H1 (cell line): ENCODE results near the gene PPME1. TPM values are rescaled to one million over a fixed set of nuclear protein-coding genes. Genes with fewer than 3 reads are reported as not detected.

ENCODE experiments used
- CTCF ChIA-PET: fragments of 300-600 bp; sonication (Branson Sonifier 250); formaldehyde crosslinking; loops from one replicate; lab custom pipeline; 2021; ENCODE audit not compliant: partially characterized antibody; lab: Charles Lee
- POLR2A ChIA-PET: fragments of 300-600 bp; sonication (Branson Sonifier 250); formaldehyde crosslinking; loops from one replicate; lab custom pipeline; 2021; ENCODE audit warnings: inconsistent platforms; ENCODE audit not compliant: partially characterized antibody; lab: Charles Lee
- DNase-seq, 2 experiments: peaks; one replicate each; pipeline versions ENCODE4 v3.0.0 to v3.0.0-alpha.2; 2010 to 2022; ENCODE audit warnings: low spot score in 2 of 2, low read depth in 1 of 2, mixed read lengths in 1 of 2
- FAIRE-seq: peaks from 2 replicates; lab custom pipeline; 2011; peaks lifted over from hg19 to GRCh38; lab: Jason Lieb, UNC
- H2AFZ ChIP-seq: 2 replicates; pipeline ENCODE4 v1.8.1; 2012; ENCODE audit warnings: low read length, inconsistent platforms
- H2AK5ac ChIP-seq: 2 replicates; pipeline ENCODE4 v1.6.1; 2013; ENCODE audit warnings: low read depth, low read length
- H2BK120ac ChIP-seq: replicated peaks from 2 replicates; pipeline ENCODE3; 2013; ENCODE audit warnings: low read depth, low read length, inconsistent platforms
- H2BK12ac ChIP-seq: 2 replicates; pipeline ENCODE4 v1.6.1; 2013; ENCODE audit warnings: low read depth, low read length
- H2BK15ac ChIP-seq: 2 replicates; pipeline ENCODE4 v1.6.1; 2013; ENCODE audit warnings: low read length
- H2BK20ac ChIP-seq: 2 replicates; pipeline ENCODE4 v1.6.1; 2013; ENCODE audit warnings: low read length
- H2BK5ac ChIP-seq: 2 replicates; pipeline ENCODE4 v1.6.1; 2013; ENCODE audit warnings: low read depth, low read length
- H3K14ac ChIP-seq: 2 replicates; pipeline ENCODE4 v1.6.1; 2013; ENCODE audit warnings: inconsistent platforms; ENCODE audit not compliant: insufficient read length
- H3K18ac ChIP-seq: 2 replicates; pipeline ENCODE4 v1.6.1; 2013; ENCODE audit warnings: low read length; ENCODE audit errors: extremely low read depth
- H3K23ac ChIP-seq: 2 replicates; pipeline ENCODE4 v1.6.1; 2013; ENCODE audit warnings: inconsistent platforms; ENCODE audit not compliant: insufficient read length
- H3K23me2 ChIP-seq: 2 replicates; pipeline ENCODE4 v1.6.1; 2013; ENCODE audit warnings: low read depth, low read length
- H3K27ac ChIP-seq: 2 replicates; pipeline ENCODE4 v1.6.1; 2011; ENCODE audit warnings: low read depth, low read length, inconsistent platforms
- H3K27me3 ChIP-seq, 4 experiments: replicated peaks in 1 of 4; 1 replicate in 1 of 4; 2 replicates in 3 of 4; pipeline versions ENCODE4 v1.6.1 to v1.8.1; 2011 to 2013; ENCODE audit warnings: low read length in 3 of 4, mild to moderate bottlenecking in 3 of 4, inconsistent platforms in 2 of 4, mixed read lengths in 2 of 4, moderate library complexity in 1 of 4; ENCODE audit not compliant: control insufficient read depth in 3 of 4, insufficient read depth in 3 of 4; ENCODE audit errors: extremely low read depth in 1 of 4
- H3K36me3 ChIP-seq, 4 experiments: 2 replicates each; pipeline versions ENCODE4 v1.6.1 to v1.8.1; 2011 to 2013; ENCODE audit warnings: mild to moderate bottlenecking in 4 of 4, low read length in 3 of 4, moderate library complexity in 2 of 4, control low read depth in 1 of 4, inconsistent platforms in 1 of 4; ENCODE audit not compliant: insufficient read depth in 4 of 4, control insufficient read depth in 2 of 4
- H3K4ac ChIP-seq: replicated peaks from 2 replicates; pipeline ENCODE3; 2013; ENCODE audit warnings: low read length, low read depth, mixed read lengths, inconsistent platforms; ENCODE audit not compliant: insufficient read length
- H3K4me1 ChIP-seq, 4 experiments: replicated peaks in 1 of 4; 1 replicate in 1 of 4; 2 replicates in 3 of 4; pipeline versions ENCODE4 v1.6.1 to v1.8.1; 2011 to 2013; ENCODE audit warnings: low read length in 3 of 4, inconsistent platforms in 2 of 4, mixed read lengths in 1 of 4; ENCODE audit not compliant: insufficient read depth in 4 of 4, control insufficient read depth in 3 of 4
- H3K4me2 ChIP-seq, 2 experiments: 2 replicates each; pipeline versions ENCODE4 v1.6.1 to v1.8.1; 2011 to 2013; ENCODE audit warnings: low read depth in 2 of 2, low read length in 2 of 2, control low read depth in 1 of 2, inconsistent platforms in 1 of 2, mild to moderate bottlenecking in 1 of 2; ENCODE audit not compliant: insufficient read depth in 1 of 2
- H3K4me3 ChIP-seq, 4 experiments: fragments of 200-600, 300-600 bp in 1 of 4; sonication (generic), shearing (Covaris generic), sonication (Bioruptor Twin) in 1 of 4; 2 replicates each; pipeline versions ENCODE4 v1.5.1 to v1.8.1; 2011 to 2016; ENCODE audit warnings: low read length in 4 of 4, low read depth in 3 of 4, control low read depth in 2 of 4, inconsistent platforms in 2 of 4, mild to moderate bottlenecking in 2 of 4, mixed read lengths in 1 of 4, moderate library complexity in 1 of 4; ENCODE audit not compliant: insufficient read depth in 2 of 4; ENCODE audit errors: extremely low read depth in 1 of 4
- H3K56ac ChIP-seq: replicated peaks from 2 replicates; pipeline ENCODE3; 2013; ENCODE audit warnings: low read depth, mild to moderate bottlenecking, mixed read lengths, low read length, inconsistent platforms; ENCODE audit not compliant: insufficient read length
- H3K79me1 ChIP-seq: 2 replicates; pipeline ENCODE4 v1.6.1; 2013; ENCODE audit warnings: low read depth, low read length, control low read depth
- H3K79me2 ChIP-seq, 2 experiments: 2 replicates each; pipeline versions ENCODE4 v1.6.1 to v1.8.1; 2012 to 2013; ENCODE audit warnings: low read length in 2 of 2, mild to moderate bottlenecking in 2 of 2, inconsistent platforms in 1 of 2; ENCODE audit not compliant: insufficient read depth in 2 of 2, control insufficient read depth in 1 of 2
- H3K9ac ChIP-seq, 4 experiments: replicated peaks in 1 of 4; 1 replicate in 1 of 4; 2 replicates in 3 of 4; pipeline versions ENCODE4 v1.6.1 to v1.8.1; 2011 to 2013; ENCODE audit warnings: low read depth in 3 of 4, low read length in 3 of 4, control low read depth in 2 of 4, mild to moderate bottlenecking in 2 of 4, moderate library complexity in 2 of 4, inconsistent platforms in 1 of 4; ENCODE audit errors: extremely low read depth in 1 of 4
- H3K9me3 ChIP-seq, 2 experiments: 2 replicates each; pipeline versions ENCODE4 v1.6.1 to v1.8.1; 2012 to 2013; ENCODE audit warnings: mild to moderate bottlenecking in 2 of 2, moderate library complexity in 2 of 2, control low read depth in 1 of 2, inconsistent platforms in 1 of 2, low read depth in 1 of 2, low read length in 1 of 2, mixed read lengths in 1 of 2; ENCODE audit not compliant: insufficient read depth in 2 of 2
- H4K20me1 ChIP-seq, 2 experiments: replicated peaks in 1 of 2; 2 replicates each; pipeline versions ENCODE3 to v1.8.1; 2011 to 2013; ENCODE audit warnings: inconsistent platforms in 2 of 2, low read length in 2 of 2, mild to moderate bottlenecking in 1 of 2; ENCODE audit not compliant: insufficient read depth in 2 of 2, control insufficient read depth in 1 of 2
- H4K5ac ChIP-seq: 2 replicates; pipeline ENCODE4 v1.6.1; 2013; ENCODE audit warnings: low read length, low read depth, mixed read lengths, inconsistent platforms; ENCODE audit not compliant: insufficient read length
- H4K8ac ChIP-seq: 2 replicates; pipeline ENCODE4 v1.8.0; 2013; ENCODE audit warnings: mild to moderate bottlenecking, moderate library complexity, low read length, inconsistent platforms; ENCODE audit not compliant: insufficient read depth; ENCODE audit errors: extremely low read depth
- H4K91ac ChIP-seq: replicated peaks from 2 replicates; pipeline ENCODE3; 2013; ENCODE audit warnings: low read length, mixed read lengths, inconsistent platforms; ENCODE audit not compliant: insufficient read length
- BRCA1 ChIP-seq: IDR thresholded peaks from 2 replicates; pipeline ENCODE4 v1.6.1; 2012; ENCODE audit warnings: low read depth, low read length, improper control_type of control experiment
- JUND ChIP-seq: IDR thresholded peaks from 2 replicates; pipeline ENCODE4 v1.6.1; 2011; ENCODE audit warnings: mild to moderate bottlenecking, improper control_type of control experiment, low read length
- KDM4A ChIP-seq: IDR thresholded peaks from one replicate; pipeline ENCODE4 v1.7.1; 2012; ENCODE audit warnings: low read depth, mild to moderate bottlenecking, moderate library complexity, low read length, inconsistent platforms; ENCODE audit not compliant: severe bottlenecking
- RNF2 ChIP-seq: fragments of 200-900, 300-1000 bp; sonication (generic); IDR thresholded peaks from 2 replicates; pipeline ENCODE4 v1.7.1; 2016; ENCODE audit warnings: borderline replicate concordance, low read depth, mild to moderate bottlenecking, antibody characterized with exemption, low read length; ENCODE audit not compliant: poor library complexity, severe bottlenecking; ENCODE audit errors: missing control alignments
- SAP30 ChIP-seq: fragments of 300-600 bp; sonication (generic); IDR thresholded peaks from 2 replicates; pipeline ENCODE4 v1.7.1; 2012; ENCODE audit warnings: low read length, moderate library complexity, mild to moderate bottlenecking, inconsistent platforms; ENCODE audit not compliant: insufficient read depth, insufficient replicate concordance
- SP4 ChIP-seq: IDR thresholded peaks from 2 replicates; pipeline ENCODE4 v1.6.1; 2012; ENCODE audit warnings: low read length, inconsistent platforms
- YY1 ChIP-seq: IDR thresholded peaks from 2 replicates; pipeline ENCODE4 v1.6.1; 2011; ENCODE audit warnings: low read depth, mild to moderate bottlenecking, low read length
- WGBS, 2 experiments: shearing (Covaris generic) in 1 of 2; methylation state at CpG; one replicate each; pipeline versions ENCODE4 v1.1.6 to v1.1.7; 2013 to 2015; ENCODE audit warnings: low lambda C conversion rate in 2 of 2, mixed read lengths in 2 of 2, inconsistent platforms in 1 of 2, low coverage in 1 of 2, missing lambda C conversion rate in 1 of 2; ENCODE audit not compliant: insufficient replicate concordance in 2 of 2, insufficient coverage in 1 of 2, insufficient read length in 1 of 2; ENCODE audit errors: extremely low coverage in 1 of 2, missing lambda C conversion rate in 1 of 2; 5-methylcytosine and 5-hydroxymethylcytosine counted together
- polyA plus RNA-seq, 7 experiments: library from polyadenylated mRNA; depleted of rRNA in 3 of 7; stranded (reverse) in 5 of 7; unstranded in 2 of 7; fragments of >200 nt in 5 of 7; fragments of 200-250 nt in 2 of 7; gene quantifications; 1 replicate in 5 of 7; 2 replicates in 1 of 7; 4 replicates in 1 of 7; pipeline versions ENCODE4 v1.2.1 to v1.2.3, GENCODE V29; 2011 to 2013; ENCODE audit warnings: missing spikeins in 2 of 7, mixed read lengths in 2 of 7
- total RNA-seq: library from RNA; stranded (reverse); fragmentation: NEBNext Ultra II Directional; extraction: Animal tissue kit (Norgen Biotek cat#: 25700); gene quantifications from 2 replicates; pipeline ENCODE4 v1.2.1, GENCODE V29; 2021
- TF ChIP-seq, protein P1 (sequence below): IDR thresholded peaks from 2 replicates; pipeline ENCODE4 v1.6.1; 2012; ENCODE audit warnings: low read length, inconsistent platforms
- TF ChIP-seq, protein P2 (sequence below), 3 experiments: IDR thresholded peaks; 1 replicate in 2 of 3; 2 replicates in 1 of 3; pipeline versions ENCODE4 v1.5.1 to v1.6.1; 2011; ENCODE audit warnings: low read length in 3 of 3, mild to moderate bottlenecking in 3 of 3, inconsistent platforms in 2 of 3, low read depth in 1 of 3, moderate library complexity in 1 of 3; ENCODE audit not compliant: insufficient read depth in 1 of 3; ENCODE audit errors: control extremely low read depth in 1 of 3

Gene PPME1
- total and polyA plus RNA-seq, 2 of the 8 experiments (the other 6 are each of a cell fraction or from before 2014, with no cell fraction given) = 55.1 to 64.5 TPM

DNA sequence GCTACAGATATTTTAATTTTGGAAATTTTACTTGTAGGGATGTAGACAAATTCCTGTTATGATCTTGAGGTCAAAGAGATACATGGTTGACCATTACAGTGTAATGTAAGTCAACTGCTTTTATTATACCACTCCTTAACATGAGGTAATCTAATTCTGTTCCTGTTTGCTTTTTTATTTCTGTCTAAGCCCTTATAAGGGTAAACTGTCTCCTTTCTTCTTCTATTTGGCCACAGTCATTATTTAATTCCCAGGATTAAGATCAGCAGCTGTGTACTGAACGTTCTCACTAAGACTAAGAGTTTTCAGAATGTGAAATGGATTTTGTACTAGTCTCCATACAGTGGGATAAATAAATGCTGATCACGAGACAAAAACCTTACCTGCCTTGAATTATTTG lies 33.1 kb upstream of the PPME1 start:
- Histone ChIP-seq H3K79me1 (no peaks in the 10 kb centered on the region; the same call in 1 of the 2 replicates), H3K4me2 (no peak overlapping the region), H3K23ac (no peak overlapping the region), H2BK5ac (no peak overlapping the region), H2BK15ac (no peak overlapping the region), H2BK12ac (no peak overlapping the region; the same call in 1 of the 2 replicates), H3K27me3 (no peaks in the 10 kb centered on the region), H3K56ac (no peak overlapping the region), H3K18ac (no peak overlapping the region), H3K9me3 (no peaks in the 10 kb centered on the region), H3K4me1 (peaks cover 0 to 14% (median 7%) of the 10 kb centered on the region in 4 experiments; a peak in 6 of 7 replicates), H3K4ac (no peak overlapping the region), H4K5ac (no peak overlapping the region), H3K4me3 (no peak overlapping the region), H2AK5ac (no peak overlapping the region), H3K14ac (no peak overlapping the region), H4K91ac (no peak overlapping the region), H4K8ac (no peak overlapping the region), H2AFZ (no peak overlapping the region), H3K23me2 (no peaks in the 10 kb centered on the region), H3K36me3 (peaks cover 0 to 32% (median 6%) of the 10 kb centered on the region in 4 experiments; a peak in 5 of 8 replicates), H3K27ac (no peak overlapping the region), H3K9ac (no peak overlapping the region), H4K20me1 (no peaks in the 10 kb centered on the region), H2BK120ac (no peak overlapping the region), H3K79me2 (no peaks in the 10 kb centered on the region), H2BK20ac (no peak overlapping the region)
- FAIRE-seq = no peak
- POLR2A ChIA-PET = interaction anchor here (0.8 to 1.2 kb wide), 3 partner anchors 9 to 11 kb away, joined by 3 to 4 read pairs (median 3); no protein-coding TSS in a partner anchor
- DNase-seq = no peak
- CTCF ChIA-PET = no interaction called here
- WGBS, 2 experiments = 82% methylated on average over 2 of the region's 2 CpGs; no CpG with 5 or more reads in 1 of the 2 experiments
- no peak for TF ChIP-seq SAP30
- TF ChIP-seq, protein P1, sequence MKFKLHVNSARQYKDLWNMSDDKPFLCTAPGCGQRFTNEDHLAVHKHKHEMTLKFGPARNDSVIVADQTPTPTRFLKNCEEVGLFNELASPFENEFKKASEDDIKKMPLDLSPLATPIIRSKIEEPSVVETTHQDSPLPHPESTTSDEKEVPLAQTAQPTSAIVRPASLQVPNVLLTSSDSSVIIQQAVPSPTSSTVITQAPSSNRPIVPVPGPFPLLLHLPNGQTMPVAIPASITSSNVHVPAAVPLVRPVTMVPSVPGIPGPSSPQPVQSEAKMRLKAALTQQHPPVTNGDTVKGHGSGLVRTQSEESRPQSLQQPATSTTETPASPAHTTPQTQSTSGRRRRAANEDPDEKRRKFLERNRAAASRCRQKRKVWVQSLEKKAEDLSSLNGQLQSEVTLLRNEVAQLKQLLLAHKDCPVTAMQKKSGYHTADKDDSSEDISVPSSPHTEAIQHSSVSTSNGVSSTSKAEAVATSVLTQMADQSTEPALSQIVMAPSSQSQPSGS = no peak
- TF ChIP-seq KDM4A = no peak
- TF ChIP-seq BRCA1 = no peak
- TF ChIP-seq RNF2 = no peak
- TF ChIP-seq YY1 = no peak
- no peak for TF ChIP-seq SP4
- TF ChIP-seq JUND = no peak
- TF ChIP-seq, protein P2, sequence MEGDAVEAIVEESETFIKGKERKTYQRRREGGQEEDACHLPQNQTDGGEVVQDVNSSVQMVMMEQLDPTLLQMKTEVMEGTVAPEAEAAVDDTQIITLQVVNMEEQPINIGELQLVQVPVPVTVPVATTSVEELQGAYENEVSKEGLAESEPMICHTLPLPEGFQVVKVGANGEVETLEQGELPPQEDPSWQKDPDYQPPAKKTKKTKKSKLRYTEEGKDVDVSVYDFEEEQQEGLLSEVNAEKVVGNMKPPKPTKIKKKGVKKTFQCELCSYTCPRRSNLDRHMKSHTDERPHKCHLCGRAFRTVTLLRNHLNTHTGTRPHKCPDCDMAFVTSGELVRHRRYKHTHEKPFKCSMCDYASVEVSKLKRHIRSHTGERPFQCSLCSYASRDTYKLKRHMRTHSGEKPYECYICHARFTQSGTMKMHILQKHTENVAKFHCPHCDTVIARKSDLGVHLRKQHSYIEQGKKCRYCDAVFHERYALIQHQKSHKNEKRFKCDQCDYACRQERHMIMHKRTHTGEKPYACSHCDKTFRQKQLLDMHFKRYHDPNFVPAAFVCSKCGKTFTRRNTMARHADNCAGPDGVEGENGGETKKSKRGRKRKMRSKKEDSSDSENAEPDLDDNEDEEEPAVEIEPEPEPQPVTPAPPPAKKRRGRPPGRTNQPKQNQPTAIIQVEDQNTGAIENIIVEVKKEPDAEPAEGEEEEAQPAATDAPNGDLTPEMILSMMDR (IDR thresholded peaks at IDR 0.05; ENCODE audit: control extremely low read depth in 1 of 3, insufficient read depth in 1 of 3, low read depth in 1 of 3, low read length in 3 of 3) = no peak
